Hepatocyte (in vitro differentiated cells): ENCODE results near the gene GPR18. TPM values are rescaled to one million over a fixed set of nuclear protein-coding genes. Genes with fewer than 3 reads are reported as not detected.
"Not testable (repeated sequence)": the region's sequence is repeated elsewhere in the genome, so short reads cannot be mapped to it uniquely, and the experiment has no call there.

Experiments
- DNase-seq: peaks from one replicate; pipeline ENCODE4 v3.0.0-alpha.2; 2016; ENCODE audit warnings: low spot score
- H2AFZ ChIP-seq: fragments of 200-600 bp; sonication (generic); 2 replicates; pipeline ENCODE4 v1.6.0; 2016; ENCODE audit warnings: antibody characterized with exemption, mild to moderate bottlenecking
- H3K27ac ChIP-seq: fragments of 200-600 bp; sonication (generic); 2 replicates; pipeline ENCODE4 v1.5.1; 2016; ENCODE audit warnings: mild to moderate bottlenecking
- H3K27me3 ChIP-seq: fragments of 200-600 bp; sonication (generic); 2 replicates; pipeline ENCODE4 v1.6.1; 2016
- H3K36me3 ChIP-seq: fragments of 200-600 bp; sonication (generic); replicated peaks from 2 replicates; pipeline ENCODE4 v1.5.1; 2016; ENCODE audit warnings: low read depth; ENCODE audit not compliant: insufficient read depth
- H3K4me1 ChIP-seq: fragments of 200-600 bp; sonication (generic); 2 replicates; pipeline ENCODE4 v1.5.1; 2016; ENCODE audit warnings: mild to moderate bottlenecking, moderate library complexity; ENCODE audit not compliant: insufficient read depth
- H3K4me2 ChIP-seq: fragments of 200-600 bp; sonication (generic); 2 replicates; pipeline ENCODE4 v1.6.0; 2016
- H3K4me3 ChIP-seq: fragments of 200-600 bp; sonication (generic); 2 replicates; pipeline ENCODE4 v1.5.1; 2016; ENCODE audit warnings: mild to moderate bottlenecking
- H3K79me2 ChIP-seq: fragments of 200-600 bp; sonication (generic); 2 replicates; pipeline ENCODE4 v1.6.0; 2017; ENCODE audit warnings: mild to moderate bottlenecking
- H3K9me2 ChIP-seq: fragments of 200-600 bp; sonication (generic); replicated peaks from 2 replicates; pipeline ENCODE4 v1.6.0; 2017; ENCODE audit warnings: mild to moderate bottlenecking; ENCODE audit not compliant: insufficient read depth
- H3K9me3 ChIP-seq: fragments of 200-600 bp; sonication (generic); 2 replicates; pipeline ENCODE4 v1.5.1; 2016; ENCODE audit warnings: low read depth, mild to moderate bottlenecking
- H4K20me1 ChIP-seq: fragments of 200-600 bp; sonication (generic); 2 replicates; pipeline ENCODE4 v1.6.0; 2016; ENCODE audit warnings: mild to moderate bottlenecking; ENCODE audit not compliant: insufficient read depth, poor library complexity, severe bottlenecking
- CTCF ChIP-seq: fragments of 200-600 bp; sonication (generic); IDR thresholded peaks from 2 replicates; pipeline ENCODE4 v1.5.1; 2016; ENCODE audit warnings: antibody characterized with exemption, mild to moderate bottlenecking; ENCODE audit not compliant: poor library complexity
- EZH2 ChIP-seq: fragments of 200-600 bp; sonication (generic); IDR thresholded peaks from 2 replicates; pipeline ENCODE4 v1.6.1; 2016; ENCODE audit warnings: antibody characterized with exemption, mild to moderate bottlenecking, borderline replicate concordance
- EZH2phosphoT487 ChIP-seq: fragments of 200-600 bp; sonication (generic); IDR thresholded peaks from one replicate; pipeline ENCODE4 v1.6.1; 2018; ENCODE audit warnings: antibody characterized with exemption, mild to moderate bottlenecking, low read depth, moderate library complexity; ENCODE audit not compliant: unreplicated experiment, severe bottlenecking
- WGBS: methylation state at CpG from one replicate; pipeline ENCODE4 v1.1.6; 2016; ENCODE audit warnings: low lambda C conversion rate; ENCODE audit errors: missing lambda C conversion rate; 5-methylcytosine and 5-hydroxymethylcytosine counted together
- polyA plus RNA-seq: library from polyadenylated mRNA; unstranded; fragments of >200 nt; fragmentation: Nextera tagmentation; extraction: Ambion mirVana; gene quantifications from 2 replicates; pipeline ENCODE4 v1.2.1, GENCODE V29; 2016
- total RNA-seq: library from RNA; depleted of rRNA; stranded (reverse); fragments of >200 nt; gene quantifications from 2 replicates; pipeline ENCODE4 v1.2.3, GENCODE V29; 2014

Gene GPR18
- total and polyA plus RNA-seq, 2 experiments from 2014 or later, result not detected

GRCh38 chr13:99214731-99215130 is 43.4 kb downstream of the GPR18 start:
- H3K4me2 ChIP-seq, result no peak overlapping the region
- H2AFZ ChIP-seq, result no peak overlapping the region
- no peaks in the 10 kb centered on the region for H3K27me3 ChIP-seq
- DNase-seq, result no peak
- no peak overlapping the region for H3K27ac ChIP-seq
- H3K4me3 ChIP-seq, result no peak overlapping the region
- WGBS, result 100% methylated on average over 1 of the region's 1 CpG
- H3K79me2 ChIP-seq, result peaks cover 100% of the 10 kb centered on the region
- no peaks in the 10 kb centered on the region for H3K9me2 ChIP-seq
- peaks cover 47% of the 10 kb centered on the region for H4K20me1 ChIP-seq
- H3K36me3 ChIP-seq, result no peaks in the 10 kb centered on the region
- TF ChIP-seq CTCF (no peak), EZH2phosphoT487 (no peak), EZH2 (no peak)
- H3K4me1 ChIP-seq, result peaks cover 4% of the 10 kb centered on the region
- no peaks in the 10 kb centered on the region for H3K9me3 ChIP-seq

GRCh38 chr13:99214232-99214631 is 43.9 kb downstream of the GPR18 start:
- no peaks in the 10 kb centered on the region for H3K36me3 ChIP-seq
- 76% methylated on average over 7 of the region's 7 CpGs for WGBS
- peaks cover 4% of the 10 kb centered on the region for H3K4me1 ChIP-seq
- no peak overlapping the region for H2AFZ ChIP-seq
- H3K9me3 ChIP-seq, result no peaks in the 10 kb centered on the region
- H3K27ac ChIP-seq, result no peak overlapping the region
- H3K27me3 ChIP-seq, result no peaks in the 10 kb centered on the region
- DNase-seq, result no peak
- peaks cover 100% of the 10 kb centered on the region for H3K79me2 ChIP-seq
- no peak overlapping the region for H3K4me3 ChIP-seq
- no peak for TF ChIP-seq EZH2phosphoT487
- no peak for TF ChIP-seq CTCF
- no peak for TF ChIP-seq EZH2
- H3K4me2 ChIP-seq, result no peak overlapping the region
- no peaks in the 10 kb centered on the region for H3K9me2 ChIP-seq
- H4K20me1 ChIP-seq, result peaks cover 51% of the 10 kb centered on the region

- no peak overlapping the region for H3K4me3 ChIP-seq
- H3K27ac ChIP-seq, result no peak overlapping the region
- no peaks in the 10 kb centered on the region for H3K9me3 ChIP-seq
- peaks cover 49% of the 10 kb centered on the region for H4K20me1 ChIP-seq
- no peaks in the 10 kb centered on the region for H3K9me2 ChIP-seq
- TF ChIP-seq CTCF (no peak), EZH2phosphoT487 (no peak), EZH2 (no peak)
- 93% methylated on average over 5 of the region's 5 CpGs for WGBS
- H3K4me1 ChIP-seq, result no peaks in the 10 kb centered on the region
- no peak for DNase-seq
- H3K79me2 ChIP-seq, result peaks cover 98% of the 10 kb centered on the region
- H2AFZ ChIP-seq, result no peak overlapping the region
- no peaks in the 10 kb centered on the region for H3K27me3 ChIP-seq
- no peaks in the 10 kb centered on the region for H3K36me3 ChIP-seq
- H3K4me2 ChIP-seq, result no peak overlapping the region
Observed at GRCh38 chr13:99211421-99212035, 46.7 kb downstream of the GPR18 start.

GRCh38 chr13:99210627-99211026 is 47.6 kb downstream of the GPR18 start:
- not testable (repeated sequence) for H3K27me3 ChIP-seq, H3K9me3 ChIP-seq, DNase-seq, H3K4me1 ChIP-seq, H3K9me2 ChIP-seq, H3K4me2 ChIP-seq, H2AFZ ChIP-seq, H3K27ac ChIP-seq, H3K4me3 ChIP-seq, H3K36me3 ChIP-seq
- peaks cover 98% of the 10 kb centered on the region for H3K79me2 ChIP-seq
- 94% methylated on average over 9 of the region's 9 CpGs for WGBS
- H4K20me1 ChIP-seq, result peaks cover 52% of the 10 kb centered on the region
